Stomach smooth muscle (tissue), 2 donors: ENCODE measurements around the gene CCND1.
A peak's percentile ranks its signal among the peaks of the same experiment; 100 is the strongest.
"Not testable (repeated sequence)": the region's sequence is repeated elsewhere in the genome, so short reads cannot be mapped to it uniquely, and the experiment has no call there.

Source experiments
- H3K27ac ChIP-seq: one replicate; pipeline ENCODE4 v1.7.0; 2013; ENCODE audit warnings: mild to moderate bottlenecking, low read length, inconsistent platforms
- H3K27me3 ChIP-seq, 2 donors: one replicate each; pipeline ENCODE4 v1.7.0; 2013; ENCODE audit warnings: low read length in 2 of 2; ENCODE audit not compliant: insufficient read depth in 2 of 2, control insufficient read depth in 1 of 2
- H3K36me3 ChIP-seq, 2 donors: one replicate each; pipeline ENCODE4 v1.7.0; 2013; ENCODE audit warnings: low read length in 2 of 2; ENCODE audit not compliant: control insufficient read depth in 2 of 2, insufficient read depth in 2 of 2
- H3K4me1 ChIP-seq: one replicate; pipeline ENCODE4 v1.7.0; 2013; ENCODE audit warnings: low read length; ENCODE audit not compliant: control insufficient read depth, insufficient read depth
- H3K4me3 ChIP-seq, 2 donors: one replicate each; pipeline ENCODE4 v1.7.0; 2013; ENCODE audit warnings: low read length in 2 of 2
- H3K9ac ChIP-seq, 2 donors: one replicate each; pipeline ENCODE4 v1.7.0; 2013; ENCODE audit warnings: low read length in 2 of 2, mild to moderate bottlenecking in 1 of 2
- H3K9me3 ChIP-seq, 2 donors: one replicate each; pipeline ENCODE4 v1.7.0; 2013; ENCODE audit warnings: low read length in 2 of 2; ENCODE audit not compliant: control insufficient read depth in 2 of 2
- donor health status: healthy.
- donor health status: Pancreatic carcinoma.

Gene CCND1

DNA sequence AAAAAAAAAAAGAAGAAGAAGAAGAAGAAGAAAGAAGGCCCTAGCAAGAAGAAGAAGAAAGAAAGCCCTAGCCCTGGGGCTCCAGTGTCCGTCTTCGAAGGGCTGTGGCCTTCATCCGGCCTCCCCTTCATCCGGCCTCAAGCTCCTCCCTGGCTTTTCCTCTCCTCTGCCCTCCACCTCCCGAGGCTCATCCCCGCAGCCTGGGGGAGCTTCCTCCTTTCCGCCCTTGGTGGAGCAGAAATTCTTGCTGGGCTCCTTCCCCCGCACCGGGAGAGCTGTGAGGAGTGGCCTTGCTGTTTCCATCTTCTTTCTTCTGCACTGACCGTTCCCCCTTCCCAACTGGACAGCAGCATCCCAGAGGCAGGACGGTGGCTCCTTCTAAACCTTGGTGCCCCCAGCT lies 43.7 kb downstream of the CCND1 start:
- no peaks in the 10 kb centered on the region for H3K36me3 ChIP-seq
- no peak overlapping the region for H3K4me3 ChIP-seq
- no peak overlapping the region for H3K9ac ChIP-seq
- H3K4me1 ChIP-seq: peaks cover 3% of the 10 kb centered on the region
- no peaks in the 10 kb centered on the region for H3K9me3 ChIP-seq
- H3K27me3 ChIP-seq: no peaks in the 10 kb centered on the region
- no peak overlapping the region for H3K27ac ChIP-seq

DNA sequence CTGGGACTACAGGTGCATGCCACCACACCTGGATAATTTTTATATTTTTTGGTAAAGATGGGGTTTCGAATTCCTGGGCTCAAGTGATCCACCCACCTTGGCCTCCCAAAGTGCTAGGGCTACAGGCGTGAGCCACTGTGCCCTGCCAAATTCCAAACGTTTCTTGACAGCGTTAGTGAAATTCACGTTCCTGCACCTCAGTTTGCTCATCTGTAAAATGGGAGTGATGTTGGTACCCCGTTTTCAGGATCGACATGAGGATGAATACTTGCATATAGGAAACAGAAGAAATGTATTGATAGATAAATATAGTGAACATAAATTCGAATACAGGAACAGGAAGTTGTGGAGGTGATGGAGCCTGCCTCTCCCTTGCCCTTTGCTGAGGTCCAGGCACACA lies 44.4 kb downstream of the CCND1 start:
- Histone ChIP-seq H3K4me3 (peak overlapping the region in 1 of 2 donors; percentile 15), H3K9ac (no peak overlapping the region), H3K27ac (no peak overlapping the region), H3K27me3 (no peaks in the 10 kb centered on the region), H3K4me1 (peaks cover 3% of the 10 kb centered on the region), H3K36me3 (no peaks in the 10 kb centered on the region), H3K9me3 (no peaks in the 10 kb centered on the region)

DNA sequence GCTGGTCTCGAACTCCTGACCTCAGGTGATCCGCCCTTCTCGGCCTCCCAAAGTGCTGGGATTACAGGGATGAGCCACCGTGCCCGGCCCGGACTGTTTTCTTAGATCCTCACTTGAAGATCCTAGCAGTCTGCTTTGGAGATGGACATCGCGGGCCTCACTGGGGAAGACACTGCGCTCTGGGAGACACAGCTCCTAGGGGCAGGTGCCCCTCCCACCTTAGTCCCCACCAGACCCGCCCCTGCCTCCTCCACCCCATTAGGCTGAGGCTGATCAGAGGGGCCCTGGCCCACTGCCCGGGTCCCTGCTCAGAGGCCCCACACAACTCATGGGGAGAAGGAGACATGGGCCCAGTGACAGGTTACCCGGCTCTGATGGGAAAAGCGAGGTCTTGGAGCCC lies 45.5 kb downstream of the CCND1 start:
- peaks cover 3% of the 10 kb centered on the region for H3K4me1 ChIP-seq
- no peaks in the 10 kb centered on the region for H3K36me3 ChIP-seq
- H3K27ac ChIP-seq: no peak overlapping the region
- H3K9ac ChIP-seq: no peak overlapping the region
- no peak overlapping the region for H3K4me3 ChIP-seq
- no peaks in the 10 kb centered on the region for H3K9me3 ChIP-seq
- no peaks in the 10 kb centered on the region for H3K27me3 ChIP-seq

DNA sequence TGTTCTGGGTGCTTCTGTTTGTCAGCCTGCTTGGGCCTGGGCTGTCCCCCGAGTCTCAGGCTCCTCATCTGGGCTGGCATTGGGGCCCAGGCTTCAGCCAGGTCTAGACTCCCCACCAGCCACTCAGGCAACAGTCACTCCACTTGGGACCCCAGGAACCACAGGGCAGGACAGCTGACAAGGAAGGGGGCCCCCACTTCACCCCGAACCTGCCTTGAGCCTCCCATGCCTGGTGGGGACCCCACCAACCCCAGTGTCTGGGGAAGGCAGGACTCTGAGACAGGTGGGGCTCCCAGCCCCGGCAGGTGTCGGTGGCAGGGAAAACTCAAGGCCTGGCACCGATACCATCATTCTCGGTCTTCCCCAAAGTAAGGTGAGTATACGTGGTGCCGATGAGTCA lies 45.9 kb downstream of the CCND1 start:
- H3K9me3 ChIP-seq: no peaks in the 10 kb centered on the region
- no peak overlapping the region for H3K27ac ChIP-seq
- H3K36me3 ChIP-seq: no peaks in the 10 kb centered on the region
- no peak overlapping the region for H3K9ac ChIP-seq
- peaks cover 3% of the 10 kb centered on the region for H3K4me1 ChIP-seq
- no peaks in the 10 kb centered on the region for H3K27me3 ChIP-seq
- H3K4me3 ChIP-seq: no peak overlapping the region

DNA sequence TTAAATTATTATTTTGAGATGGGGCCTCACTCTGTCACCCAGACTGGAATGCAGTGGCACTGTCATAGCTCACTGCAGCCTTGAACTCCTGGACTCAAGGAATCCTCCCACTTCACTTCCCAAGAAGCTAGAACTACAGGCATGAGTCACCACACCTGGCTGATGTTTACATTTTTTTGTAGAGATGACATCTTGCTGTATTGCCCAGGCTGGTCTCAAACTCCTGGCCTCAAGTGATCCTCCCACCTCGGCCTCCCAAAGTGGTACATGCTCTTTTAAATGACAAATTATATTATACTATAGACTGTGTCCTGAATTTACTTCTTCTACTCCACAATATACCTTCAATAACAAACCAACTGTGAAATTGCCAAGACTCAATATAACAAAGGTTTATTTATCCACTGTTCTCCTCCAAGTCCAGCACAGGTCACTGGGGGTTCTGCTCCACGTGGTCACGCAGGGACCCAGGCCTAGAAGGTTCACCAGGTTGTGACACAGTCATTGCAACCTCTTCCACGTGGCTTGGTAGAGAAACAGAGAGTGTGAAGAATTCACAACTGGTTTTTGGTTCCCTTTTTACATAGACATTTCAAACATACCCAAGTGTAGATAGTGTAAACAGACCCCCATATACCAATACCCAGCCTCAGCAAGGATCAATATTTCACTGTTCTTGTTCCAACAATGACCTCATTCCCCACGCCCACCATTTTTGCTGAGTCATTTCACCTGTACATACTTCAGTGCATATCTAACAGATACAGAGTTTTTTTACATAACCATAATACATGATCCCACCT lies 47.2 kb downstream of the CCND1 start:
- not testable (repeated sequence) for H3K4me1 ChIP-seq, H3K27ac ChIP-seq, H3K27me3 ChIP-seq, H3K9me3 ChIP-seq, H3K36me3 ChIP-seq, H3K9ac ChIP-seq, H3K4me3 ChIP-seq

DNA sequence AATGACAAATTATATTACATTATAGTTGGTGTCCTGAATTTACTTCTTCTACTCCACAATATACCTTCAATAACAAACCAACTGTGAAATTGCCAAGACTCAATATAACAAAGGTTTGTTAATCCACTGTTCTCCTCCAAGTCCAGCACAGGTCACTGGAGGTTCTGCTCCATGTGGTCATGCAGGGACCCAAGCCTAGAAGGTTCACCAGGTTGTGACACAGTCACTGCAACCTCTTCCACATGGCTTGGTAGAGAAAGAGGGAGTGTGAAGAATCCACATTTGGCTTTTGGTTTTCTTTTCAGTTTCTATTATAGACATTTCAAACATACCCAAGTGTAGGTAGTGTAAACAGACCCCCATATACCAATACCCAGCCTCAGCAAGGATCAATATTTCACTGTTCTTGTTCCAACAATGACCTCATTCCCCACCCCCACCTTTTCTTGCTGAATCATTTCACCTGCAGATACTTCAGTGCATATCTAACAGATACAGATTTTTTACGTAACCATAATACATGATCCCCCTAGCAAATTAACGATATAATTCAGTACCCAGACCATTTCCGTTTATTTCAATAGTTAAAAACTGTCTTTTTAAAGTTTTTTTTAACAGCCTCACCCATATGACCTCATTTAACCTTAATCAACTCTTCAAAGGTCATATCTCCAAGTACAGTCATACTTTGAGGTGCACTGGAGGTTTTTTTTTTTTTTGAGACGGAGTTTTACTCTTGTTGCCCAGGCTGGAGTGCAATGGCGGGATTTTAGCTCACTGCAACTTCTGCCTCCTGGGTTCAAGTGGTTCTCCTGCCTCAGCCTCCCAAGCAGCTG lies 48.7 kb downstream of the CCND1 start:
- Histone ChIP-seq H3K36me3 (no peaks in the 10 kb centered on the region), H3K9ac (no peak overlapping the region), H3K9me3 (no peaks in the 10 kb centered on the region), H3K4me1 (peaks cover 3% of the 10 kb centered on the region), H3K27me3 (peaks cover 7 to 9% of the 10 kb centered on the region in 2 donors), H3K27ac (no peak overlapping the region), H3K4me3 (no peak overlapping the region)

- Histone ChIP-seq H3K36me3 (no peaks in the 10 kb centered on the region), H3K9ac (no peak overlapping the region), H3K27me3 (peaks cover 9% of the 10 kb centered on the region in 2 donors), H3K9me3 (no peaks in the 10 kb centered on the region), H3K27ac (no peak overlapping the region), H3K4me1 (no peaks in the 10 kb centered on the region), H3K4me3 (no peak overlapping the region)
Measured at GRCh38 chr11:69691463-69691862, 50.5 kb downstream of the CCND1 start.

- Histone ChIP-seq H3K9me3 (no peaks in the 10 kb centered on the region), H3K27ac (no peak overlapping the region), H3K9ac (no peak overlapping the region), H3K4me1 (no peaks in the 10 kb centered on the region), H3K36me3 (no peaks in the 10 kb centered on the region), H3K4me3 (no peak overlapping the region), H3K27me3 (peaks cover 13 to 17% of the 10 kb centered on the region in 2 donors)
Measured at GRCh38 chr11:69692422-69692821, 51.5 kb downstream of the CCND1 start.

DNA sequence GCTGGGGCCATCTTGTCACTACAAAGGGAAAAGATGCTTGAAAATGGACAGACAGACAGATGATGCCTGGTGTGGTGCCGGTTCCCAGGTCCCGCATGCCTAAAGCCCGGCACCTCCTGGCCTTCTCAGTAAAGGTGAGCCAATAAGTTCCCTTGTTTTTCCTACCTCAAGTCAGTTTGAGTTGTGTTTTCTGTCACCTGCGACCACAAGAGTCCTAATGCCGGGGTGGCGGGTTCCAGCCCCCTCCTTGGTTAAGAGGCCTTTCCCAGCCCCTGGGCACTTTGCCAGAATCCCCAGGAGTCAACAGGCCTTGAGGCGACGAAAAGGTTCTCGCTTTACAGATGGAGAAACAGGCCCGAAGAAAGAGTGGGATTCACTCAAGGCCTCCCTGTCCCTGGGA lies 53.8 kb downstream of the CCND1 start:
- H3K9me3 ChIP-seq: no peaks in the 10 kb centered on the region
- no peaks in the 10 kb centered on the region for H3K4me1 ChIP-seq
- no peaks in the 10 kb centered on the region for H3K36me3 ChIP-seq
- no peak overlapping the region for H3K27ac ChIP-seq
- peaks cover 15 to 23% of the 10 kb centered on the region in 2 donors for H3K27me3 ChIP-seq
- no peak overlapping the region for H3K9ac ChIP-seq
- H3K4me3 ChIP-seq: no peak overlapping the region

GRCh38 chr11:69695581-69695980 lies 54.6 kb downstream of the CCND1 start:
- H3K9me3 ChIP-seq: no peaks in the 10 kb centered on the region
- no peak overlapping the region for H3K27ac ChIP-seq
- H3K4me1 ChIP-seq: no peaks in the 10 kb centered on the region
- no peak overlapping the region for H3K9ac ChIP-seq
- H3K36me3 ChIP-seq: no peaks in the 10 kb centered on the region
- H3K4me3 ChIP-seq: no peak overlapping the region
- peaks cover 18 to 27% of the 10 kb centered on the region in 2 donors for H3K27me3 ChIP-seq

GRCh38 chr11:69695995-69696394 lies 55.0 kb downstream of the CCND1 start:
- H3K36me3 ChIP-seq, H3K27ac ChIP-seq, H3K4me1 ChIP-seq, H3K9ac ChIP-seq, H3K4me3 ChIP-seq, H3K9me3 ChIP-seq: not testable (repeated sequence)
- peaks cover 22 to 31% of the 10 kb centered on the region in 2 donors for H3K27me3 ChIP-seq
